DOHH2 (cell line): ENCODE data around the gene SPON1.

ENCODE experiments used
- EZH2phosphoT487 ChIP-seq: fragments of 200-600 bp; sonication (generic); IDR thresholded peaks from 2 replicates; pipeline ENCODE4 v1.6.1; 2017; ENCODE audit warnings: borderline replicate concordance, mild to moderate bottlenecking, antibody characterized with exemption, low read length, moderate library complexity, mixed read lengths
- TF ChIP-seq, protein P1 (sequence below): fragments of 200-600 bp; sonication (generic); IDR thresholded peaks from one replicate; pipeline ENCODE4 v1.5.1; 2014; ENCODE audit warnings: antibody characterized with exemption, mild to moderate bottlenecking, low read depth, low read length; ENCODE audit not compliant: poor library complexity, severe bottlenecking

DNA sequence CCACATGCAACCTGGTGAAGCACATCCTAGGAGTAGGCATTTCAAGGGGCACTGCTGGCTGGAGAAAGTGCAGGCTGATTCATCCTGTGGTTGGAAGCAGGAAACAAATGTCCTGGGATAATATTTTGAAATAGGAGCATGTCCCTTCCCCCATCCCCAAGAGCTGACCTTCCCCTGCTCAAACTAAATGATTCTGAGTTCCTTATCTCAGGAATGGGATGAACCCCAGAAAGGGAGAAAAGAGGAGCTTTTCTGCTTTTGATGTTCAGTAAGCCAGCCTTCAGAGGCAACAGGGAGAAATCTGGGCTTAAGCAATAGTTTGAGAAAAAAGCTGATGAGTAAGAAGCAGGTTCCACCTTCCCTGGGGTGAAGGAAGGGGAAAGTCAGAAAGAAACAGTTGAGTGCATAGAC lies 19.5 kb upstream of the SPON1 start:
- TF ChIP-seq, protein P1, sequence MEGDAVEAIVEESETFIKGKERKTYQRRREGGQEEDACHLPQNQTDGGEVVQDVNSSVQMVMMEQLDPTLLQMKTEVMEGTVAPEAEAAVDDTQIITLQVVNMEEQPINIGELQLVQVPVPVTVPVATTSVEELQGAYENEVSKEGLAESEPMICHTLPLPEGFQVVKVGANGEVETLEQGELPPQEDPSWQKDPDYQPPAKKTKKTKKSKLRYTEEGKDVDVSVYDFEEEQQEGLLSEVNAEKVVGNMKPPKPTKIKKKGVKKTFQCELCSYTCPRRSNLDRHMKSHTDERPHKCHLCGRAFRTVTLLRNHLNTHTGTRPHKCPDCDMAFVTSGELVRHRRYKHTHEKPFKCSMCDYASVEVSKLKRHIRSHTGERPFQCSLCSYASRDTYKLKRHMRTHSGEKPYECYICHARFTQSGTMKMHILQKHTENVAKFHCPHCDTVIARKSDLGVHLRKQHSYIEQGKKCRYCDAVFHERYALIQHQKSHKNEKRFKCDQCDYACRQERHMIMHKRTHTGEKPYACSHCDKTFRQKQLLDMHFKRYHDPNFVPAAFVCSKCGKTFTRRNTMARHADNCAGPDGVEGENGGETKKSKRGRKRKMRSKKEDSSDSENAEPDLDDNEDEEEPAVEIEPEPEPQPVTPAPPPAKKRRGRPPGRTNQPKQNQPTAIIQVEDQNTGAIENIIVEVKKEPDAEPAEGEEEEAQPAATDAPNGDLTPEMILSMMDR = no peak
- TF ChIP-seq EZH2phosphoT487 = no peak
